Nephron (organoid): ENCODE measurements around the gene CACHD1.

Experiments
- H3K27ac Mint-ChIP-seq, 3 experiments: 2 replicates each; pipeline ENCODE4 v1.8.0; 2020; ENCODE audit warnings: mixed read lengths in 3 of 3, mild to moderate bottlenecking in 2 of 3, moderate library complexity in 1 of 3
- H3K27me3 Mint-ChIP-seq: 2 replicates; pipeline ENCODE4 v1.8.0; 2021; ENCODE audit warnings: low read depth, mild to moderate bottlenecking, moderate library complexity, mixed read lengths
- H3K36me3 Mint-ChIP-seq: 2 replicates; pipeline ENCODE4 v1.8.0; 2020; ENCODE audit warnings: low read depth, mixed read lengths
- H3K4me1 Mint-ChIP-seq: 2 replicates; pipeline ENCODE4 v1.8.0; 2020; ENCODE audit warnings: mixed read lengths
- H3K4me3 Mint-ChIP-seq, 3 experiments: 2 replicates each; pipeline ENCODE4 v1.8.0; 2020; ENCODE audit warnings: mild to moderate bottlenecking in 3 of 3, mixed read lengths in 3 of 3, moderate library complexity in 2 of 3
- H3K9me3 Mint-ChIP-seq: 2 replicates; pipeline ENCODE4 v1.8.0; 2020; ENCODE audit warnings: mixed read lengths
- TF ChIP-seq, protein P1 (sequence below), 3 experiments: fragments of 200-600 bp; sonication (generic); IDR thresholded peaks; one replicate each; pipeline ENCODE4 v1.5.0; 2021; ENCODE audit warnings: antibody characterized with exemption in 3 of 3; ENCODE audit not compliant: unreplicated experiment in 3 of 3

The CACHD1 gene

DNA sequence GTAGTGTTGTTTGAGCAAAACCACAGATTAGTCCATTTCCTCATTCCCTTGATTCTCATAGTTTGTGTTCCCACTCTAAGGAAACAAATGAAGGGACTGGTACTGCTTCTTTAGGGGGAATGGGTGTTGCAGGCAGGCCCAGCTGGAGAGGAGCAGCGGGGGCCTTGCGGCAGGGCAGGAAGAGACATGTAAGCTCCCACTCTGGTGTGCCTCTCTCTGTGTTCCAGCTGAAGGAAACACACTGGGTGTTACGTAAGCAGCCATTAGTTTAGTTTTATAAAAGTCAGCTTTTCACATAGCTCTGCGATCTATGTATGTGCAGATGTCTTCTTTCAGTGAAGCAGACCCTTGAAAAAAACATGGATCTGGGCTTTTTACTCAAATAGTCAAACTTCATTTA is 99.5 kb downstream of the CACHD1 start:
- no peak overlapping the region for H3K4me3 Mint-ChIP-seq
- H3K36me3 Mint-ChIP-seq, result peaks cover 6% of the 10 kb centered on the region
- H3K27me3 Mint-ChIP-seq, result no peaks in the 10 kb centered on the region
- H3K4me1 Mint-ChIP-seq, result peaks cover 92% of the 10 kb centered on the region
- H3K9me3 Mint-ChIP-seq, result no peaks in the 10 kb centered on the region
- TF ChIP-seq, protein P1, sequence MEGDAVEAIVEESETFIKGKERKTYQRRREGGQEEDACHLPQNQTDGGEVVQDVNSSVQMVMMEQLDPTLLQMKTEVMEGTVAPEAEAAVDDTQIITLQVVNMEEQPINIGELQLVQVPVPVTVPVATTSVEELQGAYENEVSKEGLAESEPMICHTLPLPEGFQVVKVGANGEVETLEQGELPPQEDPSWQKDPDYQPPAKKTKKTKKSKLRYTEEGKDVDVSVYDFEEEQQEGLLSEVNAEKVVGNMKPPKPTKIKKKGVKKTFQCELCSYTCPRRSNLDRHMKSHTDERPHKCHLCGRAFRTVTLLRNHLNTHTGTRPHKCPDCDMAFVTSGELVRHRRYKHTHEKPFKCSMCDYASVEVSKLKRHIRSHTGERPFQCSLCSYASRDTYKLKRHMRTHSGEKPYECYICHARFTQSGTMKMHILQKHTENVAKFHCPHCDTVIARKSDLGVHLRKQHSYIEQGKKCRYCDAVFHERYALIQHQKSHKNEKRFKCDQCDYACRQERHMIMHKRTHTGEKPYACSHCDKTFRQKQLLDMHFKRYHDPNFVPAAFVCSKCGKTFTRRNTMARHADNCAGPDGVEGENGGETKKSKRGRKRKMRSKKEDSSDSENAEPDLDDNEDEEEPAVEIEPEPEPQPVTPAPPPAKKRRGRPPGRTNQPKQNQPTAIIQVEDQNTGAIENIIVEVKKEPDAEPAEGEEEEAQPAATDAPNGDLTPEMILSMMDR (IDR thresholded peaks at IDR 0.05; ENCODE audit: unreplicated experiment in 3 of 3), result no peak
- peak overlapping the region; percentile 74 to 80 (median 76) for H3K27ac Mint-ChIP-seq

DNA sequence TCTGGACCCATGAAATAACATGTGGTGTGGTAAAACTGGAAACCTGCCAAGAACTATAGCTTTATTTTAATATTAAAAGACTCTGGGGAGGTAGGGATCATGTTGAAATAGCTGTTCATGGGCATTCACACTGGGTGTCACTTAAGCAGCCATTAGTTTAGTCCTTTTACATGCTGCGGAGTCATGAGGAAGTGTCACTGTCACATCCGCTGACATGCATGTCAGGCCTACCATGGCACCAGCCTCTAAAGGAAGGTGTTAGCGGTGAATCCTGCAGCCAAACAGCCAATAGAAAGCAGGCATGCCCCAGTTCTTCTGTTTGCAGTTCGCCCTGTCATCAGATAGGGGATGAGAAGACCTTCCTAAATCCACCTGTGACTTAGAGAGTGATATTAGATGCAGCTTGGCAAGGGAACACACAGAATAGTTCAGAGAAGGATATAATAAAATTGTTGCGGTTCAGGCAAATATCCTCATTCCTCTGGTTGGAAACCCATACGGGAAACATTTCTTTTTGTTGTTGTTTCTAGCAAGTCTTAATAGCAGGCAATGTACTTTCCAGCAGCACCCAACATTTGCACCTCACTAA is 100.4 kb downstream of the CACHD1 start:
- no peaks in the 10 kb centered on the region for H3K27me3 Mint-ChIP-seq
- H3K36me3 Mint-ChIP-seq, result peaks cover 5% of the 10 kb centered on the region
- TF ChIP-seq, protein P1 (IDR thresholded peaks at IDR 0.05; ENCODE audit: unreplicated experiment in 3 of 3), result no peak
- H3K4me3 Mint-ChIP-seq, result no peak overlapping the region
- peaks cover 91% of the 10 kb centered on the region for H3K4me1 Mint-ChIP-seq
- H3K27ac Mint-ChIP-seq, result peak overlapping the region; percentile 74 to 80 (median 76)
- H3K9me3 Mint-ChIP-seq, result no peaks in the 10 kb centered on the region

DNA sequence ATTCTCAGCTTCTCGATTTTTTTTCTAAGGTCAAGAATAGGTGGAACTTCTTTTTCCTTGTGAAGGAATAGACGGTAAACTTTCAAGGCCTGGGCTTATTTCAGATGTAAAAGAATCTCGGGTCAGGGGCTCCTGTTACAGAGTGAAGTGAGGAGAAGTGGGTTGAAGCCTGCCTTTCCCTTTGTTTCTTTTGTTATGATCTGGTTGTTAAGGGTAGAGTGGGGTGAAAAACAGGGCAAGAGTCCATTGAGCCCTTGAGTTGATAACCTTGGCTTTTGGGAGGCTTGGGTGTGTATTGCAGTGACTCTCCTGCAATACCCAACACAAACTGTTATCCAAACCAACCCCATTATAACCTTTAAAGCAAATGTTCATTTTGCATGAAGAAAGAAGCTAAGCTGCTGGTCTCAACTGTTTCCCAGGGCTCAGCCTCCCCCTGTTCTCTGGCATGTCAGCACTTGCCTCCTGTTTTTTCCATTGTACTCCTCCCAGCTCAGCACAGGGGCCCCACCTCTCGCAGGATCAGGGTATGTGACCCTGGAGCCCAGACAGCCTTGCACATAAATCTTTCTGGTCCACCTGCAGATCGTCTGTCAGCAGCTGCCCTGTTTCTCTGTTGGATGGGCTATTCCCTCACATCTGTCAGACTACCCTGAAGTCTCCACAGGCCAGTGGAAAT is 102.4 kb downstream of the CACHD1 start:
- Mint-ChIP-seq H3K36me3 (peaks cover 5% of the 10 kb centered on the region), H3K27ac (peak overlapping the region; percentile 36 to 85 (median 66)), H3K27me3 (no peaks in the 10 kb centered on the region), H3K4me1 (peaks cover 81% of the 10 kb centered on the region), H3K9me3 (no peaks in the 10 kb centered on the region), H3K4me3 (peak overlapping the region in 1 of 3 experiments; percentile 4)
- TF ChIP-seq, protein P1 (IDR thresholded peaks at IDR 0.05; ENCODE audit: unreplicated experiment in 3 of 3), result no peak

DNA sequence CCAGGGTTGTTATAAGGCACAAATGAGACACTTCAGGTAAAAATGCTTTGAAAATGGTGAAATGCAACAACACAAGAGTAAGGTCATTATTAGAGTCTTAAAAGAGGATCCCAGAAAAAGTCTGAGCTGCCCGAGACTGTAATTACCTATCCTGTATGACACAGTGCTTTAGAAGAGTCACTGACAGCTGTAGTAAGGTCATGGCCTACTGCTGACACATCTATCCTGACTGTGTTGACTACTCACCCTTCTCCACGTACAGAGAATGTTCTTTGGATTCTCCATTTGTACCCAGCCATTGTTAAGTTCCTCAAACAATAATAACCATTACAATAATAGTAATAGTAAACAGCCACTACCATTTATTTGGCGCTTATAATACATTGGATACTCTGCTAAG is 104.4 kb downstream of the CACHD1 start:
- Mint-ChIP-seq H3K27ac (no peak overlapping the region), H3K9me3 (no peaks in the 10 kb centered on the region), H3K27me3 (no peaks in the 10 kb centered on the region), H3K4me1 (peaks cover 73% of the 10 kb centered on the region), H3K36me3 (peaks cover 5% of the 10 kb centered on the region), H3K4me3 (no peak overlapping the region)
- TF ChIP-seq, protein P1 (IDR thresholded peaks at IDR 0.05; ENCODE audit: unreplicated experiment in 3 of 3), result no peak

DNA sequence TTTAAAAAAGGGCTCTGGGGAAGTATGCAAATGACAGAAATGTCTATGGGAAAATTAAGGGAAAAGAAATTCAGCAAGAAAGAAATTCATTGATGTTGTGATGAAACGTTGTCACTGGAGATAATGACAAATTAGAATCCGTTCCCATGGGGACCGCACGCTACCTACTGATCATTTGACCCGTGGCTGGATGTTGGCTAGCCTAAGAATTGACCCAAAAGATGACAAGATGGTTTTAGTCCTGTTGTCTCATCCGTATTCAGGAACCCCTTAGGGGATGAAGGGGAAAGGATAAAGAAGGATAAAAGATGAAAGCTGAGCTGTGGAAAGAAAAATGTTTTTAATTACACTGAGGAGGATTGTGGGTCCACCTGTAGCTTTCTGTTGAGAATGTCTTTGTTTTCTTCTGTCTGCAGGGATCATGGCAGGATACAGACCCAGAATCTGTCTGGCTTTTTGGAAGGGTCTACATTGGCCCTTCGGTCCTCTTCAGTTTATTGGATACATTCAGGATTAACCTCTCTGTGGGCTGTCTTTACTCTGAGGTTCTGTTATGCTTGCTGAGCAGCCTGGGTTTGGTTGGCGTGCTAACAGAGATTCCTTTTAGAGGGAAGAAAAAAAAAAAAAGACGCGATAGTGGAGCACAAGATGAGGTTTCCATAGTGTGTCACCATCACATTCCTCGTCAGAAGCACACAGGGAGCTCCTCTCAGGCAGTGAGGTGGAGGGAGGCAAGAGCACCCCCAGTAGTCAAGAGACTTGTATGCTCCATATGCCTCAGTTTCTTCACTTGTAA is 106.2 kb downstream of the CACHD1 start:
- Mint-ChIP-seq H3K27me3 (no peaks in the 10 kb centered on the region), H3K9me3 (no peaks in the 10 kb centered on the region), H3K4me3 (no peak overlapping the region), H3K36me3 (peaks cover 5% of the 10 kb centered on the region), H3K4me1 (peaks cover 55% of the 10 kb centered on the region), H3K27ac (peak overlapping the region; percentile 30 to 55 (median 53))
- TF ChIP-seq, protein P1 (IDR thresholded peaks at IDR 0.05; ENCODE audit: unreplicated experiment in 3 of 3), result no peak
